ENCODE measurements around the gene AHI1. TPM values are rescaled to one million over a fixed set of nuclear protein-coding genes. Genes with fewer than 3 reads are reported as not detected.

The AHI1 gene
- total and polyA plus RNA-seq, 2 donors (not counting 1 experiment from before 2014, with no cell fraction given), result 14.2 to 22.8 TPM

- Histone ChIP-seq H3K4me2 (ENCODE audit: extremely low read depth, insufficient read depth, low read length) (no peak overlapping the region), H3K4me1 (ENCODE audit: control insufficient read depth, extremely low read depth, insufficient read depth, low read length) (no peaks in the 10 kb centered on the region), H3K9me3 (ENCODE audit: control insufficient read depth, insufficient read depth, low read depth, low read length) (no peaks in the 10 kb centered on the region), H3K79me2 (ENCODE audit: control insufficient read depth, insufficient read depth, low read length) (no peaks in the 10 kb centered on the region), H4K20me1 (ENCODE audit: control insufficient read depth, extremely low read depth, insufficient read depth, low read length) (no peaks in the 10 kb centered on the region), H3K9ac (ENCODE audit: insufficient read depth, low read length) (no peak overlapping the region), H3K36me3 (ENCODE audit: control insufficient read depth, insufficient read depth, low read length) (peaks cover 4% of the 10 kb centered on the region), H3K4me3 (replicated peaks in 1 of 4; ENCODE audit: control extremely low read depth in 1 of 4, insufficient read depth in 1 of 4, low read depth in 3 of 4, low read length in 4 of 4) (no peak overlapping the region), H3K27ac (ENCODE audit: insufficient read depth, low read length) (no peak overlapping the region), H2AFZ (ENCODE audit: low read length) (no peak overlapping the region), H3K27me3 (ENCODE audit: control insufficient read depth, insufficient read depth, low read length) (no peaks in the 10 kb centered on the region)
- DNase-seq (ENCODE audit: low read depth in 2 of 2), result no peak
- no peak for TF ChIP-seq EZH2 (IDR thresholded peaks at IDR 0.05; ENCODE audit: low read length, missing control alignments)
- TF ChIP-seq CTCF (conservative IDR thresholded peaks at IDR 0.05 in 1 of 2, IDR thresholded peaks at IDR 0.05 in 1 of 2; ENCODE audit: low read depth in 1 of 2, low read length in 2 of 2), result no peak
Observed at GRCh38 chr6:135465307-135465706, 32.2 kb downstream of the AHI1 start.

- Histone ChIP-seq H3K4me3 (replicated peaks in 1 of 4; ENCODE audit: control extremely low read depth in 1 of 4, insufficient read depth in 1 of 4, low read depth in 3 of 4, low read length in 4 of 4) (no peak overlapping the region), H3K36me3 (ENCODE audit: control insufficient read depth, insufficient read depth, low read length) (peaks cover 4% of the 10 kb centered on the region), H2AFZ (ENCODE audit: low read length) (no peak overlapping the region), H3K4me1 (ENCODE audit: control insufficient read depth, extremely low read depth, insufficient read depth, low read length) (no peaks in the 10 kb centered on the region), H3K27me3 (ENCODE audit: control insufficient read depth, insufficient read depth, low read length) (no peaks in the 10 kb centered on the region), H3K79me2 (ENCODE audit: control insufficient read depth, insufficient read depth, low read length) (no peaks in the 10 kb centered on the region), H3K9me3 (ENCODE audit: control insufficient read depth, insufficient read depth, low read depth, low read length) (no peaks in the 10 kb centered on the region), H4K20me1 (ENCODE audit: control insufficient read depth, extremely low read depth, insufficient read depth, low read length) (no peaks in the 10 kb centered on the region), H3K9ac (ENCODE audit: insufficient read depth, low read length) (no peak overlapping the region), H3K27ac (ENCODE audit: insufficient read depth, low read length) (no peak overlapping the region), H3K4me2 (ENCODE audit: extremely low read depth, insufficient read depth, low read length) (no peak overlapping the region)
- no peak for DNase-seq (ENCODE audit: low read depth in 2 of 2)
- no peak for TF ChIP-seq CTCF (conservative IDR thresholded peaks at IDR 0.05 in 1 of 2, IDR thresholded peaks at IDR 0.05 in 1 of 2; ENCODE audit: low read depth in 1 of 2, low read length in 2 of 2)
- no peak for TF ChIP-seq EZH2 (IDR thresholded peaks at IDR 0.05; ENCODE audit: low read length, missing control alignments)
Observed at GRCh38 chr6:135464634-135465033, 32.9 kb downstream of the AHI1 start.

GRCh38 chr6:135461208-135461607 is 36.3 kb downstream of the AHI1 start:
- Histone ChIP-seq H3K4me3 (replicated peaks in 1 of 4; ENCODE audit: control extremely low read depth in 1 of 4, insufficient read depth in 1 of 4, low read depth in 3 of 4, low read length in 4 of 4) (no peak overlapping the region), H2AFZ (ENCODE audit: low read length) (no peak overlapping the region), H3K27ac (ENCODE audit: insufficient read depth, low read length) (no peak overlapping the region), H3K4me1 (ENCODE audit: control insufficient read depth, extremely low read depth, insufficient read depth, low read length) (peaks cover 4% of the 10 kb centered on the region), H3K4me2 (ENCODE audit: extremely low read depth, insufficient read depth, low read length) (no peak overlapping the region), H4K20me1 (ENCODE audit: control insufficient read depth, extremely low read depth, insufficient read depth, low read length) (no peaks in the 10 kb centered on the region), H3K9me3 (ENCODE audit: control insufficient read depth, insufficient read depth, low read depth, low read length) (no peaks in the 10 kb centered on the region), H3K9ac (ENCODE audit: insufficient read depth, low read length) (no peak overlapping the region), H3K79me2 (ENCODE audit: control insufficient read depth, insufficient read depth, low read length) (no peaks in the 10 kb centered on the region), H3K27me3 (ENCODE audit: control insufficient read depth, insufficient read depth, low read length) (no peaks in the 10 kb centered on the region), H3K36me3 (ENCODE audit: control insufficient read depth, insufficient read depth, low read length) (peaks cover 4% of the 10 kb centered on the region)
- TF ChIP-seq EZH2 (IDR thresholded peaks at IDR 0.05; ENCODE audit: low read length, missing control alignments), result no peak
- no peak for TF ChIP-seq CTCF (conservative IDR thresholded peaks at IDR 0.05 in 1 of 2, IDR thresholded peaks at IDR 0.05 in 1 of 2; ENCODE audit: low read depth in 1 of 2, low read length in 2 of 2)
- DNase-seq (ENCODE audit: low read depth in 2 of 2), result peak in 1 of 2 donors; percentile 5
